22Rv1 (cell line): ENCODE data around the gene SLC35B4.

ENCODE experiments used
- ZFX ChIP-seq: fragments of 450-650 bp; IDR thresholded peaks from 2 replicates; pipeline ENCODE4 v1.6.1; 2017; ENCODE audit warnings: antibody characterized with exemption, borderline replicate concordance
- TF ChIP-seq, protein P1 (sequence below): fragments of 450-650 bp; IDR thresholded peaks from 2 replicates; pipeline ENCODE4 v1.5.1; 2017; ENCODE audit warnings: mild to moderate bottlenecking

GRCh38 chr7:134337980-134338379, 21.2 kb upstream of the SLC35B4 start:
- TF ChIP-seq, protein P1, sequence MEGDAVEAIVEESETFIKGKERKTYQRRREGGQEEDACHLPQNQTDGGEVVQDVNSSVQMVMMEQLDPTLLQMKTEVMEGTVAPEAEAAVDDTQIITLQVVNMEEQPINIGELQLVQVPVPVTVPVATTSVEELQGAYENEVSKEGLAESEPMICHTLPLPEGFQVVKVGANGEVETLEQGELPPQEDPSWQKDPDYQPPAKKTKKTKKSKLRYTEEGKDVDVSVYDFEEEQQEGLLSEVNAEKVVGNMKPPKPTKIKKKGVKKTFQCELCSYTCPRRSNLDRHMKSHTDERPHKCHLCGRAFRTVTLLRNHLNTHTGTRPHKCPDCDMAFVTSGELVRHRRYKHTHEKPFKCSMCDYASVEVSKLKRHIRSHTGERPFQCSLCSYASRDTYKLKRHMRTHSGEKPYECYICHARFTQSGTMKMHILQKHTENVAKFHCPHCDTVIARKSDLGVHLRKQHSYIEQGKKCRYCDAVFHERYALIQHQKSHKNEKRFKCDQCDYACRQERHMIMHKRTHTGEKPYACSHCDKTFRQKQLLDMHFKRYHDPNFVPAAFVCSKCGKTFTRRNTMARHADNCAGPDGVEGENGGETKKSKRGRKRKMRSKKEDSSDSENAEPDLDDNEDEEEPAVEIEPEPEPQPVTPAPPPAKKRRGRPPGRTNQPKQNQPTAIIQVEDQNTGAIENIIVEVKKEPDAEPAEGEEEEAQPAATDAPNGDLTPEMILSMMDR: no peak
- no peak for TF ChIP-seq ZFX
